Thoracic aorta (tissue), 2 donors: ENCODE data around the gene TRNT1. TPM values are rescaled to one million over a fixed set of nuclear protein-coding genes. Genes with fewer than 3 reads are reported as not detected.

Source experiments
- ATAC-seq: fragments of 150-250 bp; one replicate; pipeline ENCODE4 v1.8.0; 2017; ENCODE audit warnings: low read depth; ENCODE audit not compliant: insufficient number of reproducible peaks, low FRiP score
- DNase-seq: peaks from one replicate; pipeline ENCODE4 v3.0.0-alpha.2; 2020; ENCODE audit warnings: low spot score
- H3K27ac ChIP-seq, 2 donors: fragments of 200-600 bp; sonication (generic); 1 replicate in 1 of 2; 2 replicates in 1 of 2; pipeline ENCODE4 v1.5.1; 2016; ENCODE audit warnings: mild to moderate bottlenecking in 2 of 2, moderate library complexity in 2 of 2
- H3K27me3 ChIP-seq: fragments of 200-600 bp; sonication (generic); replicated peaks from 2 replicates; pipeline ENCODE4 v1.6.0; 2016; ENCODE audit warnings: mild to moderate bottlenecking; ENCODE audit not compliant: insufficient read depth
- H3K36me3 ChIP-seq: fragments of 200-600 bp; sonication (generic); one replicate; pipeline ENCODE4 v1.5.1; 2016
- H3K4me1 ChIP-seq, 2 donors: fragments of 200-600 bp; sonication (generic); 1 replicate in 1 of 2; 2 replicates in 1 of 2; pipeline versions ENCODE4 v1.5.1 to v1.6.0; 2016; ENCODE audit warnings: low read depth in 2 of 2, mild to moderate bottlenecking in 1 of 2; ENCODE audit not compliant: control insufficient read depth in 1 of 2
- H3K4me3 ChIP-seq: fragments of 200-600 bp; sonication (generic); 2 replicates; pipeline ENCODE4 v1.5.1; 2016; ENCODE audit warnings: mild to moderate bottlenecking
- H3K9me3 ChIP-seq: fragments of 200-600 bp; sonication (generic); 2 replicates; pipeline ENCODE4 v1.5.1; 2016
- CTCF ChIP-seq: fragments of 200-600 bp; sonication (generic); IDR thresholded peaks from one replicate; pipeline ENCODE4 v1.5.1; 2019; ENCODE audit warnings: antibody characterized with exemption
- total RNA-seq, 2 donors: library from RNA; depleted of rRNA; stranded (reverse); fragments of >200 nt; gene quantifications; one replicate each; pipeline versions ENCODE4 v1.1.0 to v1.2.3, GENCODE V29; 2016

The TRNT1 gene
- total RNA-seq, 2 donors from 2014 or later, result 21.9 to 23.8 TPM

DNA sequence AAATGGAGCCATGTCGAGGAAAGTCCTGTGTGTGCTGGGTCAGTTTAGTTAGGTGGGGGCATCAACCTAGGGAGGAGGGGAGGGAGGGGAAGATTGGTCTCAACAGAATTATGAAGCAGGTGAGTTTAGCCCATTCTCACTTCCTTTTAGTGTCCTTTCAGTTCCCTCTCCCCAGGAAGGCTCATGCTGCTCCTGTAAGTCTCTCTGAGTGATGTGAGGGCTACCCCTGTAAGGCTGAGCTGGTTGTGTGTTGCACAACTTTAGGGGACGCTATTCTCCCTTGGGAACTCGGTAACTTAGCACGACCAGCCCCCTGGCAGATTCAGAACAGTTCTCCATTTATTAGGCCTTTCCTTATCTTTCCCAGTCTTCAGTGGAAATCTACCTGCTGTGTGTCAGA, 37.7 kb upstream of the TRNT1 start:
- no peaks in the 10 kb centered on the region for H3K4me1 ChIP-seq
- H3K36me3 ChIP-seq, result no peaks in the 10 kb centered on the region
- no peak overlapping the region for H3K27ac ChIP-seq
- no peaks in the 10 kb centered on the region for H3K9me3 ChIP-seq
- ATAC-seq (no peak), DNase-seq (no peak)
- H3K27me3 ChIP-seq, result no peaks in the 10 kb centered on the region
- no peak for TF ChIP-seq CTCF
- H3K4me3 ChIP-seq, result no peak overlapping the region

DNA sequence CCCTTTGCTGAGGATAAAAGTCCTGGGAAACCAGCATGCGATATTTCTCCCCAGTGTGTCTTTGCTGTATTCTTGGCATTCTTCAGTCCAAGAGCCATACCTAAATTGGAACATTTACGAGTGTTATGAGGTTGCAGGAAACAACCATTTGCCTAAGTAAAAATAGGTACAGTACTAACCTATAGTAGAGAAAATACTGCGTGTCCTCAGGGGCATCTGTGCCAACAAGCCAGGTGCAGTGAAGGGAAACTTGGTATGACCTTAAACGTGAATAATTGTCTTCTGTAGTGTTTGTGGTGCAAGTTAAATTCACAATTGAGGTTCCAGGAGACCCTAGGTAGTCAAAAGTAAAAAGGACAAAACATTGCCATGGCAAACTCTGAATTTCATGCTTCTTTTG, 28.8 kb upstream of the TRNT1 start:
- Histone ChIP-seq H3K4me1 (no peaks in the 10 kb centered on the region), H3K9me3 (no peaks in the 10 kb centered on the region), H3K27ac (no peak overlapping the region), H3K27me3 (no peaks in the 10 kb centered on the region), H3K36me3 (no peaks in the 10 kb centered on the region), H3K4me3 (no peak overlapping the region)
- TF ChIP-seq CTCF, result no peak
- DNase-seq (no peak), ATAC-seq (no peak)

DNA sequence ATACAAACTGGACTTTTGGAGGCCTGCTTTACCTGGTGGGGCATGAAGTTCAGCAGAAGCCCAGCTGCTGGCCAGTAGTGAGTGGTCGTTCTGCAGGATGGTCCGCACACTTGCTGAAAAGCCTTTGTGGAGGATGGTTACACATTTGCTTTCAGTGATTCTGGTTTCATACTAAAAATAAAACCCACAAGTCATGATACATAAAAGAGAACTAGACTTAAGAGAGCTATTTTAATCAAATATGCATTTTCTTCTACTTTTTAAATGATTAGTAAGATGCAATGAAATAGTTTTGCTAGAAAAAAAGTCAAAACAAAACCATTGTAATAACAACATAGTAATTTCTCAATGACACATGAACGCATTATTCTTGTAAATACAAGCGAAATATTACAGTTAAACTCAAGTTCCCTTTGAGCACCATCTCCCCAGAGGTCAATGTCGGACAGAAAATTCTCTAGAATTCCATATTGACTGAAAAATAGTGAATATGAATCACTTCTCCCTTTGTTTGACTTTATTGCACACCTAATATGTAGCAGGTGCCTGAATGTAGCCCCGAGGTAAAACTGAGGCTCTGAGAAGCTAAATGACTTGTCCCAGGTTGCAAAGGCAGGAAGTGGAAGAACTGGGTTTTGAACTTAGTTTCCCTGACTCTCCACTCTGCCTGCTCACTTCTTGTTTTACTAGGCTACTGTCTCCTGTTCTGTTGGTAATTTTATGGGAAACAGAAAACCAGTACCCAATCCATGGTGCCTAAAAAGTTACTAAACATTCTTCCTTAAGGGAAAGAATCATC, 24.9 kb upstream of the TRNT1 start:
- DNase-seq (no peak), ATAC-seq (no peak)
- Histone ChIP-seq H3K27ac (no peak overlapping the region), H3K4me1 (no peaks in the 10 kb centered on the region), H3K36me3 (no peaks in the 10 kb centered on the region), H3K27me3 (peaks cover 4% of the 10 kb centered on the region), H3K4me3 (no peak overlapping the region), H3K9me3 (no peaks in the 10 kb centered on the region)
- TF ChIP-seq CTCF, result no peak

GRCh38 chr3:3102751-3103150, 24.0 kb upstream of the TRNT1 start:
- Histone ChIP-seq H3K36me3 (no peaks in the 10 kb centered on the region), H3K27me3 (peaks cover 4% of the 10 kb centered on the region), H3K4me3 (no peak overlapping the region), H3K9me3 (no peaks in the 10 kb centered on the region), H3K27ac (no peak overlapping the region), H3K4me1 (no peaks in the 10 kb centered on the region)
- TF ChIP-seq CTCF, result no peak
- no peak for DNase-seq
- ATAC-seq, result no peak

DNA sequence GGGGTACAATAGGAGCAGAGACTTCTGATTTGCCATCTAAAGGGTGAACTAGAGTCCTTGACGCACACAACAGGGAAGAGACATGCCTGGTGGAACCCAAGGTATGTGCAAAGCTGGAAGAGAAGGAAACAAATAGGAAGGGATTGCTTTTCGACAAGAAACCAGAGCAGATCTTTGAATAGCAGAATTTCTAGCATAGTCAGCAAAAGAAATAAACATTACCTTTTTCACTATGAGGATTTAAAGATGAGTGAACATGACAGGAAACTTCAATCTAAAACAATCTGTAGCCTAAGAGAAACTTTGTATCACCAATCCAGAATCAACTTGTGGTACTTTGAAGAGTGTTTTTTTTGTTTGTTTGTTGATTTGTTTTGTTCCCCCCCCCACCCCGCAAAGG, 21.5 kb upstream of the TRNT1 start:
- Histone ChIP-seq H3K4me3 (no peak overlapping the region), H3K36me3 (no peaks in the 10 kb centered on the region), H3K9me3 (no peaks in the 10 kb centered on the region), H3K27me3 (peaks cover 4% of the 10 kb centered on the region), H3K4me1 (no peaks in the 10 kb centered on the region), H3K27ac (no peak overlapping the region)
- TF ChIP-seq CTCF, result no peak
- no peak for ATAC-seq
- DNase-seq, result no peak
